HepG2 (cell line): ENCODE data around the gene RPS6KC1. TPM values are rescaled to one million over a fixed set of nuclear protein-coding genes. Genes with fewer than 3 reads are reported as not detected.

ENCODE experiments used
- ATAC-seq: fragments of 200-7000 bp; cut with Tn5 transposase; 3 replicates; pipeline ENCODE4 v1.9.1; 2020; ENCODE audit warnings: mild to moderate bottlenecking, moderate library complexity
- BruUV-seq: library from RNA; stranded (reverse); fragments of 400-500 nt; replicated peaks from 2 replicates; lab custom pipeline; 2021; lab: Mats Ljungman, UMichigan
- CTCF ChIA-PET: fragments of 300-600 bp; formaldehyde crosslinking; extraction: SDS; loops from one replicate; lab custom pipeline; 2021; ENCODE audit warnings: low total read pairs, inconsistent platforms, low intra/inter-chr PET ratio; lab: Yijun Ruan, JAX
- POLR2A ChIA-PET: fragments of 350-600 bp; sonication (Branson Sonifier 250); formaldehyde crosslinking; loops from one replicate; lab custom pipeline; 2020; ENCODE audit warnings: antibody characterized with exemption, inconsistent platforms; lab: Yijun Ruan, JAX
- DNase-seq: peaks from one replicate; pipeline ENCODE4 v3.0.0-alpha.2; 2015; ENCODE audit warnings: low spot score
- FAIRE-seq: peaks from 3 replicates; lab custom pipeline; 2011; peaks lifted over from hg19 to GRCh38; lab: Jason Lieb, UNC
- H2AFZ ChIP-seq: one replicate; pipeline ENCODE4 v1.6.1; 2011; ENCODE audit warnings: low read length, inconsistent platforms
- H3K27ac ChIP-seq: fragments of 300-600 bp; 3 replicates; pipeline ENCODE4 v1.8.0; 2011; ENCODE audit warnings: mixed run types, mild to moderate bottlenecking, mixed read lengths, low read length, inconsistent platforms; ENCODE audit not compliant: insufficient read depth; ENCODE audit errors: extremely low read length
- H3K27me3 ChIP-seq, 2 experiments: fragments of 200-600 bp in 1 of 2; 2 replicates in 1 of 2; 3 replicates in 1 of 2; pipeline versions ENCODE4 v1.6.0 to v1.8.0; 2011; ENCODE audit warnings: low read length in 2 of 2, mild to moderate bottlenecking in 2 of 2, moderate library complexity in 2 of 2, inconsistent platforms in 1 of 2; ENCODE audit not compliant: insufficient read depth in 2 of 2, control insufficient read depth in 1 of 2
- H3K36me3 ChIP-seq, 2 experiments: fragments of 200-600 bp in 1 of 2; replicated peaks in 1 of 2; 2 replicates in 1 of 2; 3 replicates in 1 of 2; pipeline versions ENCODE4 v1.5.1 to v1.8.0; 2011; ENCODE audit warnings: low read length in 2 of 2, inconsistent platforms in 1 of 2; ENCODE audit not compliant: insufficient read depth in 2 of 2, control insufficient read depth in 1 of 2
- H3K4me1 ChIP-seq: 2 replicates; pipeline ENCODE4 v1.5.1; 2012; ENCODE audit warnings: low read length, inconsistent platforms; ENCODE audit not compliant: insufficient read depth
- H3K4me2 ChIP-seq: 2 replicates; pipeline ENCODE4 v1.6.0; 2011; ENCODE audit warnings: low read depth, low read length, inconsistent platforms
- H3K4me3 ChIP-seq, 3 experiments: fragments of 200-600 bp in 1 of 3; sonication (generic), shearing (Covaris generic) in 1 of 3; replicated peaks in 1 of 3; 2 replicates each; pipeline ENCODE4 v1.5.1; 2011 to 2016; ENCODE audit warnings: low read length in 3 of 3, inconsistent platforms in 2 of 3, low read depth in 2 of 3, mild to moderate bottlenecking in 2 of 3, control low read depth in 1 of 3, mixed read lengths in 1 of 3; ENCODE audit not compliant: insufficient read depth in 1 of 3
- H3K79me2 ChIP-seq: one replicate; pipeline ENCODE4 v1.6.1; 2011; ENCODE audit warnings: low read length, inconsistent platforms; ENCODE audit not compliant: insufficient read depth
- H3K9ac ChIP-seq: 2 replicates; pipeline ENCODE4 v1.6.0; 2011; ENCODE audit warnings: mild to moderate bottlenecking, low read depth, low read length, inconsistent platforms; ENCODE audit not compliant: insufficient read depth
- H3K9me3 ChIP-seq: 2 replicates; pipeline ENCODE4 v1.5.1; 2012; ENCODE audit warnings: mild to moderate bottlenecking, low read length
- H4K20me1 ChIP-seq: 2 replicates; pipeline ENCODE4 v1.6.0; 2011; ENCODE audit warnings: inconsistent platforms, mild to moderate bottlenecking, low read length, moderate library complexity; ENCODE audit not compliant: insufficient read depth
- EED ChIP-seq: sonication (generic); formaldehyde crosslinking; IDR thresholded peaks from 2 replicates; pipeline ENCODE4 v1.5.0; 2020; ENCODE audit warnings: mild to moderate bottlenecking, missing genetic modification reagents
- MAFF ChIP-seq: IDR thresholded peaks from 2 replicates; pipeline ENCODE4 v1.6.1; 2011; ENCODE audit warnings: low read depth, low read length, improper control_type of control experiment
- MAFK ChIP-seq, 2 experiments: IDR thresholded peaks in 1 of 2; conservative IDR thresholded peaks in 1 of 2; 2 replicates each; pipeline ENCODE4 v1.6.1; 2011; ENCODE audit warnings: improper control_type of control experiment in 2 of 2, low read length in 2 of 2
- TOE1 ChIP-seq: sonication (generic); formaldehyde crosslinking; IDR thresholded peaks from 2 replicates; pipeline ENCODE4 v1.4.0; 2020; ENCODE audit warnings: mild to moderate bottlenecking, missing genetic modification reagents
- U2AF1 ChIP-seq: fragments of 200-400 bp; formaldehyde crosslinking; optimal IDR thresholded peaks from 2 replicates; pipeline ENCODE3; 2017; ENCODE audit warnings: mild to moderate bottlenecking, low read depth, low read length
- ZNF510 ChIP-seq: sonication (generic); formaldehyde crosslinking; IDR thresholded peaks from 2 replicates; pipeline ENCODE4 v1.4.0; 2020; ENCODE audit warnings: low read depth, mild to moderate bottlenecking, missing genetic modification reagents
- ZSCAN29 ChIP-seq: sonication (generic); formaldehyde crosslinking; conservative IDR thresholded peaks from 2 replicates; pipeline ENCODE4 v1.4.0; 2020; ENCODE audit warnings: mild to moderate bottlenecking, missing genetic modification reagents
- WGBS: methylation state at CpG from one replicate; pipeline ENCODE4 v1.1.6; 2017; ENCODE audit warnings: low lambda C conversion rate; 5-methylcytosine and 5-hydroxymethylcytosine counted together
- in situ Hi-C: cut with HindIII; loops from 2 replicates; pipeline ENCODE4 v1.10.0; 2017; ENCODE audit warnings: low pct_unique_long_range_greater_than_20kb; ENCODE audit not compliant: extremely low pct_ligation_motif_present
- intact Hi-C: fragments of 100-400 bp; cut with micrococcal nuclease; formaldehyde crosslinking; loops from one replicate; pipeline ENCODE4 v1.10.0; 2022; ENCODE audit not compliant: unreplicated experiment
- polyA plus RNA-seq, 8 experiments: library from polyadenylated mRNA; depleted of rRNA in 3 of 8; stranded (reverse) in 7 of 8; unstranded in 1 of 8; fragments of >200 nt; fragmentation: Illumina TruSeq in 4 of 8; extraction: Trizol in 4 of 8; gene quantifications; 2 replicates each; pipeline versions ENCODE4 v1.2.1 to v1.2.3, GENCODE V29; 2011 to 2016; ENCODE audit warnings: low read depth in 4 of 8, missing spikeins in 1 of 8, mixed read lengths in 1 of 8; ENCODE audit not compliant: insufficient read depth in 1 of 8
- total RNA-seq, 5 experiments: library from RNA; depleted of rRNA; stranded (reverse); fragments of >200 nt; fragmentation: Illumina TruSeq; extraction: Trizol; gene quantifications; 2 replicates each; pipeline ENCODE4 v1.2.3, GENCODE V29; 2016; ENCODE audit warnings: low read depth in 1 of 5
- TF ChIP-seq, protein P1 (sequence below): sonication (generic); formaldehyde crosslinking; IDR thresholded peaks from 2 replicates; pipeline ENCODE4 v1.5.0; 2020; ENCODE audit warnings: mild to moderate bottlenecking, missing genetic modification reagents, moderate library complexity

RPS6KC1 gene
- total and polyA plus RNA-seq, 2 of the 13 experiments (the other 11 are each of a cell fraction or from before 2014, with no cell fraction given) = 11.0 to 25.2 TPM

DNA sequence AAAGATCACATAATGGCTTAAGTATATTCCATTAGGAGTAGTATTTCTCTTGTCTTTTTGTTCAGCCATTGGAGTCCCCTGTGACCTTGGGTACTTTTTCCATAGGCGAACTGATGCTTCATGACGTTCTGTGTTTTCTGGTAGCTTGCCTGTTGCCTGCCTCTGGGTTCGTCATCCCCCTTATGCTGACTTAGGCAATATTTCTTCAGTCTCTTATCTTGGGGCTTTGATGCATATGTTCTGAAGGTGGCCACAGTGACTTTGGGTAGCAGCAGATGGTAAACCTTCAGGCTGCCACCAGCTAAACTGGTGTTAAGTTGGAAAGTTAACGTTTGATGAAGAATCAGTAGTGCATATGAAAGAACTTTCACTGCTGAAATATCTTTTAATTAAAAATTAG is 170.2 kb downstream of the RPS6KC1 start:
- no peak for ATAC-seq
- Histone ChIP-seq H3K4me2 (no peak overlapping the region), H2AFZ (no peak overlapping the region), H3K9ac (no peak overlapping the region), H3K4me3 (no peak overlapping the region), H4K20me1 (no peaks in the 10 kb centered on the region), H3K27me3 (no peaks in the 10 kb centered on the region; a peak in 1 of 5 replicates), H3K36me3 (no peaks in the 10 kb centered on the region), H3K9me3 (no peaks in the 10 kb centered on the region), H3K27ac (no peak overlapping the region), H3K79me2 (no peaks in the 10 kb centered on the region), H3K4me1 (no peaks in the 10 kb centered on the region)
- POLR2A ChIA-PET = no interaction called here
- DNase-seq = no peak
- CTCF ChIA-PET = no interaction called here
- peak; percentile 58 for TF ChIP-seq MAFF
- TF ChIP-seq TOE1 (CRISPR knock-in tag) = no peak
- TF ChIP-seq, protein P1, sequence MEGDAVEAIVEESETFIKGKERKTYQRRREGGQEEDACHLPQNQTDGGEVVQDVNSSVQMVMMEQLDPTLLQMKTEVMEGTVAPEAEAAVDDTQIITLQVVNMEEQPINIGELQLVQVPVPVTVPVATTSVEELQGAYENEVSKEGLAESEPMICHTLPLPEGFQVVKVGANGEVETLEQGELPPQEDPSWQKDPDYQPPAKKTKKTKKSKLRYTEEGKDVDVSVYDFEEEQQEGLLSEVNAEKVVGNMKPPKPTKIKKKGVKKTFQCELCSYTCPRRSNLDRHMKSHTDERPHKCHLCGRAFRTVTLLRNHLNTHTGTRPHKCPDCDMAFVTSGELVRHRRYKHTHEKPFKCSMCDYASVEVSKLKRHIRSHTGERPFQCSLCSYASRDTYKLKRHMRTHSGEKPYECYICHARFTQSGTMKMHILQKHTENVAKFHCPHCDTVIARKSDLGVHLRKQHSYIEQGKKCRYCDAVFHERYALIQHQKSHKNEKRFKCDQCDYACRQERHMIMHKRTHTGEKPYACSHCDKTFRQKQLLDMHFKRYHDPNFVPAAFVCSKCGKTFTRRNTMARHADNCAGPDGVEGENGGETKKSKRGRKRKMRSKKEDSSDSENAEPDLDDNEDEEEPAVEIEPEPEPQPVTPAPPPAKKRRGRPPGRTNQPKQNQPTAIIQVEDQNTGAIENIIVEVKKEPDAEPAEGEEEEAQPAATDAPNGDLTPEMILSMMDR (CRISPR knock-in tag) = no peak
- TF ChIP-seq EED (CRISPR knock-in tag) = no peak
- TF ChIP-seq MAFK (conservative IDR thresholded peaks at IDR 0.05 in 1 of 2, IDR thresholded peaks at IDR 0.05 in 1 of 2; ENCODE audit: low read length in 2 of 2) = peak; percentile 56 to 78
- TF ChIP-seq ZSCAN29 (CRISPR knock-in tag) = no peak
- TF ChIP-seq ZNF510 = no peak
- no peak for TF ChIP-seq U2AF1
- BruUV-seq = no TSS peak
- in situ Hi-C loops = no loop called here
- FAIRE-seq = no peak
- intact Hi-C loops = no loop called here
- WGBS = 89% methylated on average over 4 of the region's 4 CpGs
